ENCODE data around the gene PTGDR. TPM values are rescaled to one million over a fixed set of nuclear protein-coding genes. Genes with fewer than 3 reads are reported as not detected.
A peak's percentile ranks its signal among the peaks of the same experiment; 100 is the strongest.

The PTGDR gene
- total RNA-seq, 1 donor from 2014 or later: 0.33 TPM

DNA sequence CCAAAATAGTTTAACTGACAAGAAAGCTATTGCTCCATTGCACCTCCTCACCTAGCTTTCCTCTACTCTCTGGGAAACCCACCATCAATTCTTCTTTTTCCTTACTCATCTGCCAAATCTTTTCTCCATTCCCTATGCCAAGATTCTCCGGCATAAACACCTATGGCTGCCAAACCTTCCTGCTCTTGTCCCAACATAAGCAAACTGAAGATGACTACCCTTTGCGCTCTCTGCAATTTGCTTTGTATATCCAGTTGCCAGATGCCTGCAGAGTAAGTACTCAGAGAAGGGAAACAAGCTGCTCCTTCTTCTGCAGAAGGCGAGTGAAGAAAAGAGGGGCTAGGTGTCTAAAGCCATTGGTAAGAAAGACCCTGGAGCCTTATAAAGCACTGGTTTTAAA is 58.1 kb downstream of the PTGDR start:
- H3K9me3 Mint-ChIP-seq: peaks cover 4% of the 10 kb centered on the region
- peak overlapping the region; percentile 77 for H3K27ac Mint-ChIP-seq
- H3K4me1 Mint-ChIP-seq: peaks cover 75% of the 10 kb centered on the region
- H3K27me3 Mint-ChIP-seq: no peaks in the 10 kb centered on the region
- intact Hi-C loops (cut with micrococcal nuclease): loop anchor here (1.0 to 10.0 kb wide), 7 partner anchors 10 to 829 kb away; partner anchors contain the start of gene DDHD1
- DNase-seq: peak; percentile 58
- peak overlapping the region; percentile 75 for H3K4me3 Mint-ChIP-seq
- H3K36me3 Mint-ChIP-seq (ENCODE audit: low read depth): peaks cover 84% of the 10 kb centered on the region

Other genes starting within 250 kb of the PTGDR start
- gene NID2, start 198.6 kb upstream of the PTGDR start, total RNA-seq: 0.09 TPM in 2 replicates
- 66.7 and 69.9 TPM in 2 replicates for gene PTGER2, start 46.6 kb downstream of the PTGDR start, total RNA-seq

Measured in activated CD4-positive, alpha-beta T cell treated with anti-CD3 and anti-CD28 coated beads, Interleukin-2, amount 10 ng/mL, durations not matched to agents 24 days and 14 days (primary cell).